ENCODE results near the gene GDPD3.

GDPD3 gene

GRCh38 chr16:30088832-30089624, 24.3 kb downstream of the GDPD3 start:
- Histone ChIP-seq H3K27me3 (ENCODE audit: control insufficient read depth, insufficient read depth, low read length) (no peaks in the 10 kb centered on the region), H3K9ac (ENCODE audit: low read length) (no peak overlapping the region), H3K9me3 (ENCODE audit: control insufficient read depth, low read length) (no peaks in the 10 kb centered on the region), H3K4me3 (ENCODE audit: low read length) (no peak overlapping the region), H3K36me3 (ENCODE audit: control insufficient read depth, insufficient read depth, low read length) (peaks cover 6% of the 10 kb centered on the region), H3K4me1 (ENCODE audit: control insufficient read depth, insufficient read depth, low read length) (peaks cover 31% of the 10 kb centered on the region)

GRCh38 chr16:30088237-30088831, 25.0 kb downstream of the GDPD3 start:
- no peak overlapping the region for H3K9ac ChIP-seq (ENCODE audit: low read length)
- no peaks in the 10 kb centered on the region for H3K27me3 ChIP-seq (ENCODE audit: control insufficient read depth, insufficient read depth, low read length)
- H3K36me3 ChIP-seq (ENCODE audit: control insufficient read depth, insufficient read depth, low read length), result peaks cover 10% of the 10 kb centered on the region
- no peaks in the 10 kb centered on the region for H3K9me3 ChIP-seq (ENCODE audit: control insufficient read depth, low read length)
- no peak overlapping the region for H3K4me3 ChIP-seq (ENCODE audit: low read length)
- H3K4me1 ChIP-seq (ENCODE audit: control insufficient read depth, insufficient read depth, low read length), result peaks cover 31% of the 10 kb centered on the region

GRCh38 chr16:30087181-30087898, 26.0 kb downstream of the GDPD3 start:
- Histone ChIP-seq H3K4me3 (ENCODE audit: low read length) (no peak overlapping the region), H3K4me1 (ENCODE audit: control insufficient read depth, insufficient read depth, low read length) (peaks cover 22% of the 10 kb centered on the region), H3K27me3 (ENCODE audit: control insufficient read depth, insufficient read depth, low read length) (no peaks in the 10 kb centered on the region), H3K9me3 (ENCODE audit: control insufficient read depth, low read length) (no peaks in the 10 kb centered on the region), H3K36me3 (ENCODE audit: control insufficient read depth, insufficient read depth, low read length) (peaks cover 20% of the 10 kb centered on the region), H3K9ac (ENCODE audit: low read length) (no peak overlapping the region)

GRCh38 chr16:30086291-30087140, 26.8 kb downstream of the GDPD3 start:
- Histone ChIP-seq H3K27me3 (ENCODE audit: control insufficient read depth, insufficient read depth, low read length) (no peaks in the 10 kb centered on the region), H3K36me3 (ENCODE audit: control insufficient read depth, insufficient read depth, low read length) (peaks cover 24% of the 10 kb centered on the region), H3K4me1 (ENCODE audit: control insufficient read depth, insufficient read depth, low read length) (peaks cover 17% of the 10 kb centered on the region), H3K9ac (ENCODE audit: low read length) (no peak overlapping the region), H3K4me3 (ENCODE audit: low read length) (no peak overlapping the region), H3K9me3 (ENCODE audit: control insufficient read depth, low read length) (no peaks in the 10 kb centered on the region)

GRCh38 chr16:30085820-30086219, 27.5 kb downstream of the GDPD3 start:
- Histone ChIP-seq H3K9ac (ENCODE audit: low read length) (no peak overlapping the region), H3K9me3 (ENCODE audit: control insufficient read depth, low read length) (no peaks in the 10 kb centered on the region), H3K36me3 (ENCODE audit: control insufficient read depth, insufficient read depth, low read length) (peaks cover 28% of the 10 kb centered on the region), H3K4me3 (ENCODE audit: low read length) (no peak overlapping the region), H3K4me1 (ENCODE audit: control insufficient read depth, insufficient read depth, low read length) (peaks cover 16% of the 10 kb centered on the region), H3K27me3 (ENCODE audit: control insufficient read depth, insufficient read depth, low read length) (no peaks in the 10 kb centered on the region)

- peaks cover 13% of the 10 kb centered on the region for H3K4me1 ChIP-seq (ENCODE audit: control insufficient read depth, insufficient read depth, low read length)
- H3K9ac ChIP-seq (ENCODE audit: low read length), result no peak overlapping the region
- H3K9me3 ChIP-seq (ENCODE audit: control insufficient read depth, low read length), result no peaks in the 10 kb centered on the region
- peaks cover 28% of the 10 kb centered on the region for H3K36me3 ChIP-seq (ENCODE audit: control insufficient read depth, insufficient read depth, low read length)
- H3K27me3 ChIP-seq (ENCODE audit: control insufficient read depth, insufficient read depth, low read length), result no peaks in the 10 kb centered on the region
- no peak overlapping the region for H3K4me3 ChIP-seq (ENCODE audit: low read length)
Observed at GRCh38 chr16:30085247-30085646, 28.1 kb downstream of the GDPD3 start.

GRCh38 chr16:30084816-30085159, 28.5 kb downstream of the GDPD3 start:
- Histone ChIP-seq H3K36me3 (ENCODE audit: control insufficient read depth, insufficient read depth, low read length) (peaks cover 28% of the 10 kb centered on the region), H3K9me3 (ENCODE audit: control insufficient read depth, low read length) (no peaks in the 10 kb centered on the region), H3K4me1 (ENCODE audit: control insufficient read depth, insufficient read depth, low read length) (peaks cover 9% of the 10 kb centered on the region)

GRCh38 chr16:30084096-30084815, 29.1 kb downstream of the GDPD3 start:
- no peak overlapping the region for H3K9ac ChIP-seq (ENCODE audit: low read length)
- H3K4me3 ChIP-seq (ENCODE audit: low read length), result no peak overlapping the region
- peaks cover 7% of the 10 kb centered on the region for H3K4me1 ChIP-seq (ENCODE audit: control insufficient read depth, insufficient read depth, low read length)
- no peaks in the 10 kb centered on the region for H3K27me3 ChIP-seq (ENCODE audit: control insufficient read depth, insufficient read depth, low read length)
- no peaks in the 10 kb centered on the region for H3K9me3 ChIP-seq (ENCODE audit: control insufficient read depth, low read length)
- H3K36me3 ChIP-seq (ENCODE audit: control insufficient read depth, insufficient read depth, low read length), result peaks cover 28% of the 10 kb centered on the region

More at GRCh38 chr16:30084816-30085159, 28.5 kb downstream of the GDPD3 start:
- Histone ChIP-seq H3K27me3 (ENCODE audit: control insufficient read depth, insufficient read depth, low read length) (no peaks in the 10 kb centered on the region), H3K4me3 (ENCODE audit: low read length) (no peak overlapping the region), H3K9ac (ENCODE audit: low read length) (no peak overlapping the region)

- H3K9ac ChIP-seq (ENCODE audit: low read length), result no peak overlapping the region
- no peaks in the 10 kb centered on the region for H3K27me3 ChIP-seq (ENCODE audit: control insufficient read depth, insufficient read depth, low read length)
- H3K4me3 ChIP-seq (ENCODE audit: low read length), result no peak overlapping the region
- peaks cover 32% of the 10 kb centered on the region for H3K36me3 ChIP-seq (ENCODE audit: control insufficient read depth, insufficient read depth, low read length)
- H3K4me1 ChIP-seq (ENCODE audit: control insufficient read depth, insufficient read depth, low read length), result peaks cover 8% of the 10 kb centered on the region
- H3K9me3 ChIP-seq (ENCODE audit: control insufficient read depth, low read length), result no peaks in the 10 kb centered on the region
Observed at GRCh38 chr16:30083216-30084055, 29.9 kb downstream of the GDPD3 start.

- Histone ChIP-seq H3K4me1 (ENCODE audit: control insufficient read depth, insufficient read depth, low read length) (peaks cover 15% of the 10 kb centered on the region), H3K4me3 (ENCODE audit: low read length) (no peak overlapping the region), H3K27me3 (ENCODE audit: control insufficient read depth, insufficient read depth, low read length) (no peaks in the 10 kb centered on the region), H3K9me3 (ENCODE audit: control insufficient read depth, low read length) (no peaks in the 10 kb centered on the region), H3K36me3 (ENCODE audit: control insufficient read depth, insufficient read depth, low read length) (peaks cover 40% of the 10 kb centered on the region), H3K9ac (ENCODE audit: low read length) (no peak overlapping the region)
Observed at GRCh38 chr16:30082545-30083090, 30.7 kb downstream of the GDPD3 start.
